Measurements from ENCODE around the gene GARRE1. TPM values are rescaled to one million over a fixed set of nuclear protein-coding genes. Genes with fewer than 3 reads are reported as not detected.

GARRE1 gene
- total and polyA plus RNA-seq, 2 of the 8 experiments (the other 6 are each of a cell fraction or from before 2014, with no cell fraction given) = 16.4 to 23.1 TPM

GRCh38 chr19:34215006-34215665 lies 39.2 kb upstream of the GARRE1 start:
- H3K79me2 ChIP-seq (ENCODE audit: control insufficient read depth in 1 of 2, insufficient read depth in 2 of 2, low read length in 2 of 2) = peaks cover 0 to 3% of the 10 kb centered on the region in 2 experiments; a peak in 1 of 4 replicates
- no peaks in the 10 kb centered on the region for H4K20me1 ChIP-seq (replicated peaks in 1 of 2; ENCODE audit: control insufficient read depth in 1 of 2, insufficient read depth in 2 of 2, low read length in 2 of 2)
- H3K9me3 ChIP-seq (ENCODE audit: insufficient read depth in 2 of 2, low read depth in 1 of 2, low read length in 1 of 2) = no peaks in the 10 kb centered on the region
- H3K4ac ChIP-seq (replicated peaks; ENCODE audit: insufficient read length, low read depth, low read length) = no peak overlapping the region
- POLR2A ChIA-PET (ENCODE audit: partially characterized antibody) = no interaction called here
- no peaks in the 10 kb centered on the region for H3K23me2 ChIP-seq (ENCODE audit: low read depth, low read length)
- H3K23ac ChIP-seq (ENCODE audit: insufficient read length) = no peak overlapping the region
- FAIRE-seq (no peak), DNase-seq (ENCODE audit: low read depth in 1 of 2, low spot score in 2 of 2) (no peak)
- H3K36me3 ChIP-seq (ENCODE audit: control insufficient read depth in 2 of 4, insufficient read depth in 4 of 4, low read length in 3 of 4) = peaks cover 3 to 53% (median 22%) of the 10 kb centered on the region in 4 experiments; a peak in 6 of 8 replicates
- H3K4me2 ChIP-seq (ENCODE audit: insufficient read depth in 1 of 2, low read depth in 2 of 2, low read length in 2 of 2) = no peak overlapping the region
- H2BK15ac ChIP-seq (ENCODE audit: low read length) = no peak overlapping the region
- H3K9ac ChIP-seq (replicated peaks in 1 of 4; ENCODE audit: extremely low read depth in 1 of 4, low read depth in 3 of 4, low read length in 3 of 4) = no peak overlapping the region
- CTCF ChIA-PET (ENCODE audit: partially characterized antibody) = interaction anchor here (1.0 kb wide), 1 partner anchor 10 kb away, joined by 4 read pairs; no protein-coding TSS in a partner anchor
- H3K4me1 ChIP-seq (replicated peaks in 1 of 4; ENCODE audit: control insufficient read depth in 3 of 4, insufficient read depth in 4 of 4, low read length in 3 of 4) = no peaks in the 10 kb centered on the region
- no peaks in the 10 kb centered on the region; the same call in 1 of the 2 replicates for H3K79me1 ChIP-seq (ENCODE audit: low read depth, low read length)
- WGBS, 2 experiments (ENCODE audit: extremely low coverage in 1 of 2, insufficient coverage in 1 of 2, insufficient read length in 1 of 2, insufficient replicate concordance in 2 of 2, low coverage in 1 of 2, low lambda C conversion rate in 2 of 2, missing lambda C conversion rate in 1 of 2) = 90% methylated on average over 3 of the region's 3 CpGs; no CpG with 5 or more reads in 1 of the 2 experiments
- H4K5ac ChIP-seq (ENCODE audit: insufficient read length, low read depth, low read length) = no peak overlapping the region
- H2AK5ac ChIP-seq (ENCODE audit: low read depth, low read length) = no peak overlapping the region
- H2BK5ac ChIP-seq (ENCODE audit: low read depth, low read length) = no peak overlapping the region
- no peaks in the 10 kb centered on the region for H3K27me3 ChIP-seq (replicated peaks in 1 of 4; ENCODE audit: control insufficient read depth in 3 of 4, extremely low read depth in 1 of 4, insufficient read depth in 3 of 4, low read length in 3 of 4)
- no peak overlapping the region for H3K4me3 ChIP-seq (ENCODE audit: extremely low read depth in 1 of 4, insufficient read depth in 2 of 4, low read depth in 3 of 4, low read length in 4 of 4)
- no peak overlapping the region for H4K8ac ChIP-seq (ENCODE audit: extremely low read depth, insufficient read depth, low read length)
- H3K27ac ChIP-seq (ENCODE audit: low read depth, low read length) = no peak overlapping the region
- H3K18ac ChIP-seq (ENCODE audit: extremely low read depth, low read length) = no peak overlapping the region
- no peak overlapping the region for H3K14ac ChIP-seq (ENCODE audit: insufficient read length)
- no peak overlapping the region for H2BK12ac ChIP-seq (ENCODE audit: low read depth, low read length)
- no peak overlapping the region for H2BK20ac ChIP-seq (ENCODE audit: low read length)
- TF ChIP-seq JUND (IDR thresholded peaks at IDR 0.05; ENCODE audit: low read length) = no peak
- no peak for TF ChIP-seq ATF2 (IDR thresholded peaks at IDR 0.05; ENCODE audit: low read length)
- TF ChIP-seq JUN (IDR thresholded peaks at IDR 0.05; ENCODE audit: low read depth, low read length) = no peak
- TF ChIP-seq FOSL1 (IDR thresholded peaks at IDR 0.05; ENCODE audit: insufficient read depth, low read depth, low read length) = no peak
- TF ChIP-seq RXRA (IDR thresholded peaks at IDR 0.05; ENCODE audit: insufficient read depth, low read depth, low read length) = no peak
- TF ChIP-seq SIX5 (IDR thresholded peaks at IDR 0.05; ENCODE audit: low read depth, low read length) = no peak
- TF ChIP-seq SUZ12 (IDR thresholded peaks at IDR 0.05; ENCODE audit: low read length) = no peak
- no peak for TF ChIP-seq NRF1 (IDR thresholded peaks at IDR 0.05; ENCODE audit: low read depth, low read length)
- TF ChIP-seq CTBP2 (IDR thresholded peaks at IDR 0.05; ENCODE audit: borderline replicate concordance, insufficient read depth, insufficient read length, low read length) = no peak
- no peak for TF ChIP-seq EZH2 (IDR thresholded peaks at IDR 0.05; ENCODE audit: low read depth, low read length, severe bottlenecking)
- TF ChIP-seq SP4 (IDR thresholded peaks at IDR 0.05; ENCODE audit: low read length) = no peak
- no peak overlapping the region for H2AFZ ChIP-seq (ENCODE audit: low read length)
- H3K56ac ChIP-seq (replicated peaks; ENCODE audit: insufficient read length, low read depth, low read length) = no peak overlapping the region
- no peak overlapping the region for H2BK120ac ChIP-seq (replicated peaks; ENCODE audit: low read depth, low read length)
- no peak overlapping the region for H4K91ac ChIP-seq (replicated peaks; ENCODE audit: insufficient read length, low read length)

Measured in H1 (cell line).